Stomach (tissue), 4 donors: ENCODE data around the gene CPLANE1.

ENCODE experiments used
- CTCF ChIP-seq, 7 experiments: fragments of 450-650 bp in 4 of 7; fragments of 200-600 bp in 3 of 7; sonication (generic) in 3 of 7; IDR thresholded peaks; one replicate each; pipeline ENCODE4 v1.5.1; 2016 to 2019; ENCODE audit warnings: antibody characterized with exemption in 7 of 7, control low read depth in 2 of 7, mild to moderate bottlenecking in 1 of 7
- EP300 ChIP-seq: sonication (generic); formaldehyde crosslinking; IDR thresholded peaks from one replicate; pipeline ENCODE4 v1.6.1; 2017; ENCODE audit warnings: antibody characterized with exemption

- no peak for TF ChIP-seq CTCF (IDR thresholded peaks at IDR 0.05)
- TF ChIP-seq EP300: no peak
Measured at GRCh38 chr5:37198061-37198460, 51.1 kb downstream of the CPLANE1 start.
